H1 (cell line): ENCODE measurements around the gene BOLA3. TPM values are rescaled to one million over a fixed set of nuclear protein-coding genes. Genes with fewer than 3 reads are reported as not detected.

ENCODE experiments used
- CTCF ChIA-PET: fragments of 300-600 bp; sonication (Branson Sonifier 250); formaldehyde crosslinking; loops from one replicate; lab custom pipeline; 2021; ENCODE audit not compliant: partially characterized antibody; lab: Charles Lee
- POLR2A ChIA-PET: fragments of 300-600 bp; sonication (Branson Sonifier 250); formaldehyde crosslinking; loops from one replicate; lab custom pipeline; 2021; ENCODE audit warnings: inconsistent platforms; ENCODE audit not compliant: partially characterized antibody; lab: Charles Lee
- DNase-seq, 2 experiments: peaks; one replicate each; pipeline versions ENCODE4 v3.0.0 to v3.0.0-alpha.2; 2010 to 2022; ENCODE audit warnings: low spot score in 2 of 2, low read depth in 1 of 2, mixed read lengths in 1 of 2
- FAIRE-seq: peaks from 2 replicates; lab custom pipeline; 2011; peaks lifted over from hg19 to GRCh38; lab: Jason Lieb, UNC
- H2AFZ ChIP-seq: 2 replicates; pipeline ENCODE4 v1.8.1; 2012; ENCODE audit warnings: low read length, inconsistent platforms
- H2AK5ac ChIP-seq: 2 replicates; pipeline ENCODE4 v1.6.1; 2013; ENCODE audit warnings: low read depth, low read length
- H2BK120ac ChIP-seq: replicated peaks from 2 replicates; pipeline ENCODE3; 2013; ENCODE audit warnings: low read depth, low read length, inconsistent platforms
- H2BK12ac ChIP-seq: 2 replicates; pipeline ENCODE4 v1.6.1; 2013; ENCODE audit warnings: low read depth, low read length
- H2BK15ac ChIP-seq: 2 replicates; pipeline ENCODE4 v1.6.1; 2013; ENCODE audit warnings: low read length
- H2BK20ac ChIP-seq: 2 replicates; pipeline ENCODE4 v1.6.1; 2013; ENCODE audit warnings: low read length
- H2BK5ac ChIP-seq: 2 replicates; pipeline ENCODE4 v1.6.1; 2013; ENCODE audit warnings: low read depth, low read length
- H3K14ac ChIP-seq: 2 replicates; pipeline ENCODE4 v1.6.1; 2013; ENCODE audit warnings: inconsistent platforms; ENCODE audit not compliant: insufficient read length
- H3K18ac ChIP-seq: 2 replicates; pipeline ENCODE4 v1.6.1; 2013; ENCODE audit warnings: low read length; ENCODE audit errors: extremely low read depth
- H3K23ac ChIP-seq: 2 replicates; pipeline ENCODE4 v1.6.1; 2013; ENCODE audit warnings: inconsistent platforms; ENCODE audit not compliant: insufficient read length
- H3K23me2 ChIP-seq: 2 replicates; pipeline ENCODE4 v1.6.1; 2013; ENCODE audit warnings: low read depth, low read length
- H3K27ac ChIP-seq: 2 replicates; pipeline ENCODE4 v1.6.1; 2011; ENCODE audit warnings: low read depth, low read length, inconsistent platforms
- H3K27me3 ChIP-seq, 4 experiments: replicated peaks in 1 of 4; 1 replicate in 1 of 4; 2 replicates in 3 of 4; pipeline versions ENCODE4 v1.6.1 to v1.8.1; 2011 to 2013; ENCODE audit warnings: low read length in 3 of 4, mild to moderate bottlenecking in 3 of 4, inconsistent platforms in 2 of 4, mixed read lengths in 2 of 4, moderate library complexity in 1 of 4; ENCODE audit not compliant: control insufficient read depth in 3 of 4, insufficient read depth in 3 of 4; ENCODE audit errors: extremely low read depth in 1 of 4
- H3K36me3 ChIP-seq, 4 experiments: 2 replicates each; pipeline versions ENCODE4 v1.6.1 to v1.8.1; 2011 to 2013; ENCODE audit warnings: mild to moderate bottlenecking in 4 of 4, low read length in 3 of 4, moderate library complexity in 2 of 4, control low read depth in 1 of 4, inconsistent platforms in 1 of 4; ENCODE audit not compliant: insufficient read depth in 4 of 4, control insufficient read depth in 2 of 4
- H3K4ac ChIP-seq: replicated peaks from 2 replicates; pipeline ENCODE3; 2013; ENCODE audit warnings: low read length, low read depth, mixed read lengths, inconsistent platforms; ENCODE audit not compliant: insufficient read length
- H3K4me1 ChIP-seq, 4 experiments: replicated peaks in 1 of 4; 1 replicate in 1 of 4; 2 replicates in 3 of 4; pipeline versions ENCODE4 v1.6.1 to v1.8.1; 2011 to 2013; ENCODE audit warnings: low read length in 3 of 4, inconsistent platforms in 2 of 4, mixed read lengths in 1 of 4; ENCODE audit not compliant: insufficient read depth in 4 of 4, control insufficient read depth in 3 of 4
- H3K4me2 ChIP-seq, 2 experiments: 2 replicates each; pipeline versions ENCODE4 v1.6.1 to v1.8.1; 2011 to 2013; ENCODE audit warnings: low read depth in 2 of 2, low read length in 2 of 2, control low read depth in 1 of 2, inconsistent platforms in 1 of 2, mild to moderate bottlenecking in 1 of 2; ENCODE audit not compliant: insufficient read depth in 1 of 2
- H3K4me3 ChIP-seq, 4 experiments: fragments of 200-600, 300-600 bp in 1 of 4; sonication (generic), shearing (Covaris generic), sonication (Bioruptor Twin) in 1 of 4; 2 replicates each; pipeline versions ENCODE4 v1.5.1 to v1.8.1; 2011 to 2016; ENCODE audit warnings: low read length in 4 of 4, low read depth in 3 of 4, control low read depth in 2 of 4, inconsistent platforms in 2 of 4, mild to moderate bottlenecking in 2 of 4, mixed read lengths in 1 of 4, moderate library complexity in 1 of 4; ENCODE audit not compliant: insufficient read depth in 2 of 4; ENCODE audit errors: extremely low read depth in 1 of 4
- H3K56ac ChIP-seq: replicated peaks from 2 replicates; pipeline ENCODE3; 2013; ENCODE audit warnings: low read depth, mild to moderate bottlenecking, mixed read lengths, low read length, inconsistent platforms; ENCODE audit not compliant: insufficient read length
- H3K79me1 ChIP-seq: 2 replicates; pipeline ENCODE4 v1.6.1; 2013; ENCODE audit warnings: low read depth, low read length, control low read depth
- H3K79me2 ChIP-seq, 2 experiments: 2 replicates each; pipeline versions ENCODE4 v1.6.1 to v1.8.1; 2012 to 2013; ENCODE audit warnings: low read length in 2 of 2, mild to moderate bottlenecking in 2 of 2, inconsistent platforms in 1 of 2; ENCODE audit not compliant: insufficient read depth in 2 of 2, control insufficient read depth in 1 of 2
- H3K9ac ChIP-seq, 4 experiments: replicated peaks in 1 of 4; 1 replicate in 1 of 4; 2 replicates in 3 of 4; pipeline versions ENCODE4 v1.6.1 to v1.8.1; 2011 to 2013; ENCODE audit warnings: low read depth in 3 of 4, low read length in 3 of 4, control low read depth in 2 of 4, mild to moderate bottlenecking in 2 of 4, moderate library complexity in 2 of 4, inconsistent platforms in 1 of 4; ENCODE audit errors: extremely low read depth in 1 of 4
- H3K9me3 ChIP-seq, 2 experiments: 2 replicates each; pipeline versions ENCODE4 v1.6.1 to v1.8.1; 2012 to 2013; ENCODE audit warnings: mild to moderate bottlenecking in 2 of 2, moderate library complexity in 2 of 2, control low read depth in 1 of 2, inconsistent platforms in 1 of 2, low read depth in 1 of 2, low read length in 1 of 2, mixed read lengths in 1 of 2; ENCODE audit not compliant: insufficient read depth in 2 of 2
- H4K20me1 ChIP-seq, 2 experiments: replicated peaks in 1 of 2; 2 replicates each; pipeline versions ENCODE3 to v1.8.1; 2011 to 2013; ENCODE audit warnings: inconsistent platforms in 2 of 2, low read length in 2 of 2, mild to moderate bottlenecking in 1 of 2; ENCODE audit not compliant: insufficient read depth in 2 of 2, control insufficient read depth in 1 of 2
- H4K5ac ChIP-seq: 2 replicates; pipeline ENCODE4 v1.6.1; 2013; ENCODE audit warnings: low read length, low read depth, mixed read lengths, inconsistent platforms; ENCODE audit not compliant: insufficient read length
- H4K8ac ChIP-seq: 2 replicates; pipeline ENCODE4 v1.8.0; 2013; ENCODE audit warnings: mild to moderate bottlenecking, moderate library complexity, low read length, inconsistent platforms; ENCODE audit not compliant: insufficient read depth; ENCODE audit errors: extremely low read depth
- H4K91ac ChIP-seq: replicated peaks from 2 replicates; pipeline ENCODE3; 2013; ENCODE audit warnings: low read length, mixed read lengths, inconsistent platforms; ENCODE audit not compliant: insufficient read length
- BCL11A ChIP-seq, 2 experiments: IDR thresholded peaks; one replicate each; pipeline ENCODE4 v1.6.1; 2011; ENCODE audit warnings: low read depth in 2 of 2, low read length in 2 of 2, mild to moderate bottlenecking in 2 of 2
- BRCA1 ChIP-seq: IDR thresholded peaks from 2 replicates; pipeline ENCODE4 v1.6.1; 2012; ENCODE audit warnings: low read depth, low read length, improper control_type of control experiment
- GABPA ChIP-seq: IDR thresholded peaks from 2 replicates; pipeline ENCODE4 v1.6.1; 2011; ENCODE audit warnings: mild to moderate bottlenecking, low read length, moderate library complexity, borderline replicate concordance; ENCODE audit not compliant: insufficient read depth
- KDM1A ChIP-seq: fragments of 200-600, 300-600 bp; sonication (generic); IDR thresholded peaks from 2 replicates; pipeline ENCODE4 v1.7.1; 2016; ENCODE audit warnings: mild to moderate bottlenecking, low read length, borderline replicate concordance
- NANOG ChIP-seq: IDR thresholded peaks from 2 replicates; pipeline ENCODE4 v1.6.1; 2011; ENCODE audit warnings: low read length, low read depth, mild to moderate bottlenecking, inconsistent platforms; ENCODE audit not compliant: insufficient read depth, poor library complexity, severe bottlenecking
- POLR2A ChIP-seq, 2 experiments: IDR thresholded peaks; 1 replicate in 1 of 2; 2 replicates in 1 of 2; pipeline ENCODE4 v1.6.1; 2011; ENCODE audit warnings: low read depth in 2 of 2, low read length in 2 of 2, mild to moderate bottlenecking in 2 of 2; ENCODE audit errors: control extremely low read depth in 1 of 2
- POLR2AphosphoS5 ChIP-seq: IDR thresholded peaks from 2 replicates; pipeline ENCODE4 v1.6.1; 2011; ENCODE audit warnings: low read depth, low read length
- SRF ChIP-seq: IDR thresholded peaks from 2 replicates; pipeline ENCODE4 v1.6.1; 2011; ENCODE audit warnings: mild to moderate bottlenecking, low read depth, low read length, moderate library complexity
- TCF12 ChIP-seq: IDR thresholded peaks from 2 replicates; pipeline ENCODE4 v1.6.1; 2011; ENCODE audit warnings: low read depth, mild to moderate bottlenecking, low read length
- ZNF274 ChIP-seq: IDR thresholded peaks from 2 replicates; pipeline ENCODE4 v1.7.0; 2012; ENCODE audit warnings: low read length, borderline replicate concordance; ENCODE audit errors: extremely low read depth
- WGBS, 2 experiments: shearing (Covaris generic) in 1 of 2; methylation state at CpG; one replicate each; pipeline versions ENCODE4 v1.1.6 to v1.1.7; 2013 to 2015; ENCODE audit warnings: low lambda C conversion rate in 2 of 2, mixed read lengths in 2 of 2, inconsistent platforms in 1 of 2, low coverage in 1 of 2, missing lambda C conversion rate in 1 of 2; ENCODE audit not compliant: insufficient replicate concordance in 2 of 2, insufficient coverage in 1 of 2, insufficient read length in 1 of 2; ENCODE audit errors: extremely low coverage in 1 of 2, missing lambda C conversion rate in 1 of 2; 5-methylcytosine and 5-hydroxymethylcytosine counted together
- polyA plus RNA-seq, 7 experiments: library from polyadenylated mRNA; depleted of rRNA in 3 of 7; stranded (reverse) in 5 of 7; unstranded in 2 of 7; fragments of >200 nt in 5 of 7; fragments of 200-250 nt in 2 of 7; gene quantifications; 1 replicate in 5 of 7; 2 replicates in 1 of 7; 4 replicates in 1 of 7; pipeline versions ENCODE4 v1.2.1 to v1.2.3, GENCODE V29; 2011 to 2013; ENCODE audit warnings: missing spikeins in 2 of 7, mixed read lengths in 2 of 7
- total RNA-seq: library from RNA; stranded (reverse); fragmentation: NEBNext Ultra II Directional; extraction: Animal tissue kit (Norgen Biotek cat#: 25700); gene quantifications from 2 replicates; pipeline ENCODE4 v1.2.1, GENCODE V29; 2021
- TF ChIP-seq, protein P1 (sequence below): IDR thresholded peaks from 2 replicates; pipeline ENCODE4 v1.6.1; 2012; ENCODE audit warnings: inconsistent platforms

Gene BOLA3
- total and polyA plus RNA-seq, 2 of the 8 experiments (the other 6 are each of a cell fraction or from before 2014, with no cell fraction given): 46.1 to 67.3 TPM

DNA sequence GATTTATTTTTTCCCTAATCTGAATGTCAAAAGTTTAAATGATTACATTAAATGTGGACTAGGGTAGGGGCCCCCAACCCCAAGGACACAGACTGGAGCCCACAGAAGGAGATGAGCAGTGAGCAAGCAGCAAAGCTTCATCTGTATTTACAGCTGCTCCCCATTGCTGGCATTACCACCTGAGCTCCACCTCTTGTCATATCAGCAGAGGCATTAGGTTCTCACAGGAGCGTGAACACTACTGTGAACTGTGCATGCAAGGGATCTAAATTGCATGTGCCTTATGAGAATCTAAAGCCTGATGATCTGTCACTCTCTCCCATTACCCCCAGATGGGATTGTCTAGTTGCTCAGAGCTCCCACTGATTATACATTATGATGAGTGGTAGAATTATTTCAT is 27.2 kb upstream of the BOLA3 start:
- CTCF ChIA-PET: interaction anchor here (0.9 kb wide), 1 partner anchor 18 kb away, joined by 3 read pairs; no protein-coding TSS in a partner anchor
- peaks cover 0 to 3% (median 0%) of the 10 kb centered on the region in 4 experiments; a peak in 1 of 7 replicates for H3K4me1 ChIP-seq
- no peak overlapping the region for H4K91ac ChIP-seq
- H2BK5ac ChIP-seq: no peak overlapping the region
- H3K18ac ChIP-seq: no peak overlapping the region
- H3K4ac ChIP-seq: no peak overlapping the region
- no peak overlapping the region for H2BK15ac ChIP-seq
- H3K23ac ChIP-seq: no peak overlapping the region
- H3K27ac ChIP-seq: no peak overlapping the region
- no peak overlapping the region for H3K14ac ChIP-seq
- H3K79me1 ChIP-seq: 0 out of 2 replicates have a peak, but pooled peaks cover 2% of the 10 kb centered on the region
- H3K9ac ChIP-seq: no peak overlapping the region
- FAIRE-seq (no peak), DNase-seq (peak in 1 of 2 experiments; percentile 28)
- no peak overlapping the region for H3K4me3 ChIP-seq
- POLR2A ChIA-PET: interaction anchor here (0.7 to 72.1 kb wide), 4 partner anchors 3 to 260 kb away, joined by 3 to 2699 read pairs (median 1352); partner anchors contain the start of genes BOLA3, MOB1A and MTHFD2
- peaks cover 0 to 2% of the 10 kb centered on the region in 2 experiments; a peak in 1 of 4 replicates for H3K9me3 ChIP-seq
- peaks cover 13 to 59% of the 10 kb centered on the region in 2 experiments for H3K79me2 ChIP-seq
- H4K5ac ChIP-seq: no peak overlapping the region
- no peak overlapping the region for H3K4me2 ChIP-seq
- H3K36me3 ChIP-seq: peaks cover 0 to 28% (median 16%) of the 10 kb centered on the region in 4 experiments; a peak in 6 of 8 replicates
- H3K27me3 ChIP-seq: no peaks in the 10 kb centered on the region
- H2AFZ ChIP-seq: no peak overlapping the region
- H3K23me2 ChIP-seq: no peaks in the 10 kb centered on the region; the same call in 1 of the 2 replicates
- no peak overlapping the region for H3K56ac ChIP-seq
- H2AK5ac ChIP-seq: no peak overlapping the region
- peaks cover 0 to 5% of the 10 kb centered on the region in 2 experiments for H4K20me1 ChIP-seq
- H4K8ac ChIP-seq: no peak overlapping the region
- no peak overlapping the region for H2BK20ac ChIP-seq
- no peak overlapping the region for H2BK120ac ChIP-seq
- WGBS, 2 experiments: 91% methylated on average over 1 of the region's 1 CpG; no CpG with 5 or more reads in 1 of the 2 experiments
- H2BK12ac ChIP-seq: no peak overlapping the region
- no peak for TF ChIP-seq BCL11A (IDR thresholded peaks at IDR 0.05; ENCODE audit: low read depth in 2 of 2, low read length in 2 of 2)
- TF ChIP-seq POLR2A (IDR thresholded peaks at IDR 0.05; ENCODE audit: control extremely low read depth in 1 of 2, low read depth in 2 of 2, low read length in 2 of 2): no peak
- no peak for TF ChIP-seq BRCA1
- TF ChIP-seq KDM1A: no peak
- no peak for TF ChIP-seq TCF12
- no peak for TF ChIP-seq ZNF274
- TF ChIP-seq, protein P1, sequence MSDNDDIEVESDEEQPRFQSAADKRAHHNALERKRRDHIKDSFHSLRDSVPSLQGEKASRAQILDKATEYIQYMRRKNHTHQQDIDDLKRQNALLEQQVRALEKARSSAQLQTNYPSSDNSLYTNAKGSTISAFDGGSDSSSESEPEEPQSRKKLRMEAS: no peak
- TF ChIP-seq POLR2AphosphoS5: no peak
- TF ChIP-seq GABPA: no peak
- no peak for TF ChIP-seq SRF
- no peak for TF ChIP-seq NANOG
